Caco-2 (cell line): ENCODE results near the gene TMEM263. TPM values are rescaled to one million over a fixed set of nuclear protein-coding genes. Genes with fewer than 3 reads are reported as not detected.
A peak's percentile ranks its signal among the peaks of the same experiment; 100 is the strongest.

Experiments used
- BruUV-seq: library from RNA; stranded (reverse); fragments of 400-500 nt; replicated peaks from 2 replicates; lab custom pipeline; 2021; lab: Mats Ljungman, UMichigan
- CTCF ChIA-PET: fragments of 300-600 bp; sonication (Branson Sonifier 250); formaldehyde crosslinking; loops from one replicate; lab custom pipeline; 2022; ENCODE audit warnings: antibody characterized with exemption; lab: Charles Lee
- POLR2A ChIA-PET: fragments of 300-600 bp; sonication (Branson Sonifier 250); formaldehyde crosslinking; loops from one replicate; lab custom pipeline; 2022; ENCODE audit warnings: antibody characterized with exemption; lab: Charles Lee
- DNase-seq, 2 experiments: peaks; one replicate each; pipeline versions ENCODE4 v3.0.0 to v3.0.0-alpha.2; 2020 to 2022
- H3K27me3 ChIP-seq: replicated peaks from 2 replicates; pipeline ENCODE4 v1.6.0; 2011; ENCODE audit warnings: low read length; ENCODE audit not compliant: control insufficient read depth, insufficient read depth
- H3K36me3 ChIP-seq: 2 replicates; pipeline ENCODE4 v1.5.1; 2011; ENCODE audit warnings: low read length; ENCODE audit not compliant: control insufficient read depth, insufficient read depth
- H3K4me1 ChIP-seq: fragments of 250-450 bp; sonication (Bioruptor Pico); 2 replicates; pipeline ENCODE4 v1.5.1; 2020; ENCODE audit warnings: mild to moderate bottlenecking
- H3K4me3 ChIP-seq: 2 replicates; pipeline ENCODE4 v1.5.1; 2011; ENCODE audit warnings: low read depth, mild to moderate bottlenecking, control low read depth, low read length
- H3K9me3 ChIP-seq: fragments of 250-450 bp; sonication (Bioruptor Pico); 2 replicates; pipeline ENCODE4 v1.5.1; 2020; ENCODE audit warnings: mild to moderate bottlenecking, moderate library complexity
- H3K27ac Mint-ChIP-seq: one replicate; pipeline ENCODE4 v1.8.0; 2022; ENCODE audit warnings: mixed read lengths; ENCODE audit not compliant: unreplicated experiment
- H3K27me3 Mint-ChIP-seq: one replicate; pipeline ENCODE4 v1.8.0; 2022; ENCODE audit warnings: mixed read lengths; ENCODE audit not compliant: insufficient read depth, unreplicated experiment
- H3K36me3 Mint-ChIP-seq: one replicate; pipeline ENCODE4 v1.8.0; 2022; ENCODE audit warnings: mild to moderate bottlenecking, mixed read lengths; ENCODE audit not compliant: insufficient read depth, unreplicated experiment
- H3K4me1 Mint-ChIP-seq: one replicate; pipeline ENCODE4 v1.8.0; 2022; ENCODE audit warnings: low read depth, mixed read lengths; ENCODE audit not compliant: unreplicated experiment
- H3K4me3 Mint-ChIP-seq: one replicate; pipeline ENCODE4 v1.8.0; 2022; ENCODE audit warnings: mild to moderate bottlenecking, moderate library complexity, mixed read lengths; ENCODE audit not compliant: unreplicated experiment
- H3K9me3 Mint-ChIP-seq: one replicate; pipeline ENCODE4 v1.8.0; 2022; ENCODE audit warnings: mixed read lengths; ENCODE audit not compliant: unreplicated experiment
- intact Hi-C: fragments of 100-400 bp; cut with micrococcal nuclease; formaldehyde crosslinking; loops from one replicate; pipeline ENCODE4 v1.10.0; 2022; ENCODE audit not compliant: unreplicated experiment
- total RNA-seq: library from RNA; stranded (reverse); gene quantifications from 2 replicates; pipeline ENCODE4 v1.2.3, GENCODE V29; 2022
- TF ChIP-seq, protein P1 (sequence below), 2 experiments: fragments of 200-600 bp in 1 of 2; IDR thresholded peaks; 1 replicate in 1 of 2; 2 replicates in 1 of 2; pipeline versions ENCODE4 v1.5.1 to v1.8.0; 2011 to 2022; ENCODE audit warnings: antibody characterized with exemption in 1 of 2, control low read depth in 1 of 2, inconsistent platforms in 1 of 2, low read depth in 1 of 2, low read length in 1 of 2, mild to moderate bottlenecking in 1 of 2, moderate library complexity in 1 of 2; ENCODE audit not compliant: insufficient read depth in 1 of 2, severe bottlenecking in 1 of 2, unreplicated experiment in 1 of 2

The TMEM263 gene
- total RNA-seq, 1 experiment from 2014 or later = 31.6 TPM

DNA sequence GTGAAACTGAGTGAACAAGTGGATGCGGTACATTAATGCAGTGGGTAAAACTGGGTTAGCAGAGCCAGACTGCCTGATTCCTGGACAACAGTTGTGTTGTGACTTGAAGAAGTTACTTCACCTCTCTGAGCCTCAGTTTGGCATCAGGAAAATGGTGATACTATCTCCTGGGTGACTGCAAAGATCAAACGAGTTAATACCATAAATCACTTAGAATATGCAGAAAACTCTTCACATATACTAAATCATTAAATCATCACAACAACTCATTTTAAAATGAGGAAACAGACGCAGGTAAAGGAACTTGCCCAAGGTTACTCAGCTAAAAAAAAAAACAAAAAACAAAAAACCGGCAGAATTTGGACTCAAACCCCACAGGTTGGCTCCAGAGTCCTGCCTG lies 30.4 kb downstream of the TMEM263 start:
- ChIA-PET CTCF (no interaction called here), POLR2A (interaction anchor here (0.6 to 1.5 kb wide), 3 partner anchors 9 to 30 kb away, joined by 3 to 12 read pairs (median 6); partner anchors contain the start of gene TMEM263)
- Histone ChIP-seq H3K27me3 (no peaks in the 10 kb centered on the region), H3K4me3 (peak overlapping the region; percentile 83), H3K4me1 (peaks cover 5% of the 10 kb centered on the region; the same call in 1 of the 2 replicates), H3K9me3 (no peaks in the 10 kb centered on the region), H3K36me3 (no peaks in the 10 kb centered on the region)
- H3K4me1 Mint-ChIP-seq = peaks cover 8% of the 10 kb centered on the region
- TF ChIP-seq, protein P1, sequence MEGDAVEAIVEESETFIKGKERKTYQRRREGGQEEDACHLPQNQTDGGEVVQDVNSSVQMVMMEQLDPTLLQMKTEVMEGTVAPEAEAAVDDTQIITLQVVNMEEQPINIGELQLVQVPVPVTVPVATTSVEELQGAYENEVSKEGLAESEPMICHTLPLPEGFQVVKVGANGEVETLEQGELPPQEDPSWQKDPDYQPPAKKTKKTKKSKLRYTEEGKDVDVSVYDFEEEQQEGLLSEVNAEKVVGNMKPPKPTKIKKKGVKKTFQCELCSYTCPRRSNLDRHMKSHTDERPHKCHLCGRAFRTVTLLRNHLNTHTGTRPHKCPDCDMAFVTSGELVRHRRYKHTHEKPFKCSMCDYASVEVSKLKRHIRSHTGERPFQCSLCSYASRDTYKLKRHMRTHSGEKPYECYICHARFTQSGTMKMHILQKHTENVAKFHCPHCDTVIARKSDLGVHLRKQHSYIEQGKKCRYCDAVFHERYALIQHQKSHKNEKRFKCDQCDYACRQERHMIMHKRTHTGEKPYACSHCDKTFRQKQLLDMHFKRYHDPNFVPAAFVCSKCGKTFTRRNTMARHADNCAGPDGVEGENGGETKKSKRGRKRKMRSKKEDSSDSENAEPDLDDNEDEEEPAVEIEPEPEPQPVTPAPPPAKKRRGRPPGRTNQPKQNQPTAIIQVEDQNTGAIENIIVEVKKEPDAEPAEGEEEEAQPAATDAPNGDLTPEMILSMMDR (IDR thresholded peaks at IDR 0.05; ENCODE audit: insufficient read depth in 1 of 2, low read depth in 1 of 2, low read length in 1 of 2, severe bottlenecking in 1 of 2, unreplicated experiment in 1 of 2) = no peak
- H3K27ac Mint-ChIP-seq = no peak overlapping the region
- peaks cover 21% of the 10 kb centered on the region for H3K36me3 Mint-ChIP-seq
- H3K4me3 Mint-ChIP-seq = peak overlapping the region; percentile 92
- intact Hi-C loops = no loop called here
- no TSS peak for BruUV-seq
- no peaks in the 10 kb centered on the region for H3K9me3 Mint-ChIP-seq
- no peaks in the 10 kb centered on the region for H3K27me3 Mint-ChIP-seq
- no peak for DNase-seq

DNA sequence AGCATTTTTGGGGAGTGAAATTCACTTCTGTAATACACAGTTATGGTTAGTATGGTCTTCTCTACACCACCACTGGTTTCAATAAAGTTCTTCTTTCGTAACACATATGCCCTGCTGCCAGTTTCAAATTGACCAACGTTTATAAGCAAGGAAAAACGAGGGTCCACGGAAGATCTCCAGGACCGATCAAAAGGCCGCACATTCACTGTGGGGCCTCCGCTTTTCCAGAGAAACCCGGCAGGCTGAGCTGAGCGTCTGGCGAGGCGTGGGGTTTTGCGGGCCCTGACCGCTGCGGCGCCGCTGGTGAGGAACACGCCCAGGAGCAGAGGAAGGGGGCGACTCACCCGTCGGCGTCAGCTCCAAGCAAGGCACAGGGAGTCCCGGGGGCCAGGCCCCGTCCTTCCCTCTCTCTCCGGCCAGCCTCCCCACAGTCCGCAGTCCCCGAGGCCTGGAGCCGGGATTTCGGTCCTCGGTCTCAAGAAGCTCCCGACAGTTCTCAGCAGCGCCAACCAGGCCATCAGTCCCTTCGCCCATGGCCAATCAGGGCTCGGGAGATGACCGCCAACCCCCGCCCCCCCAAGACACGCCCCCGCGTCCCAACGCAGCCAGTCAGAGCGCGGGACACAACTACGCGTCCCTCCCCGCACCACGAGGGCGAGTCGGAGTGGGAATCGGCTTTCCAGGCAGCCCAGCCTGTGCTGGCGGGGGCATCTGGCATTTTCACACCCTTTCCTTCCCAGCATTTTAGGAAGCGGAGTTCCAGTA lies 31.1 kb downstream of the TMEM263 start, which contains the start of gene MTERF2:
Gene MTERF2, minus strand, starts transcription at position 522 of the 765 bp plus-strand sequence. CDS start 8,432 bp downstream, outside the sequence.
- TF ChIP-seq, protein P1 (IDR thresholded peaks at IDR 0.05; ENCODE audit: insufficient read depth in 1 of 2, low read depth in 1 of 2, low read length in 1 of 2, severe bottlenecking in 1 of 2, unreplicated experiment in 1 of 2) = no peak
- peak within 1 kb of the TSS; percentile 83 for H3K4me3 ChIP-seq
- Mint-ChIP-seq H3K27me3 (no peaks in the 10 kb centered on the region), H3K4me3 (peak within 1 kb of the TSS; percentile 92), H3K4me1 (peaks cover 8% of the 10 kb centered on the region), H3K36me3 (peaks cover 21% of the 10 kb centered on the region), H3K9me3 (no peaks in the 10 kb centered on the region), H3K27ac (peak within 1 kb of the TSS; percentile 87)
- intact Hi-C loops = no loop called here
- no peaks in the 10 kb centered on the region for H3K27me3 ChIP-seq
- CTCF ChIA-PET = interaction anchor here (0.9 to 1.5 kb wide), 2 partner anchors 27 to 32 kb away, joined by 3 to 5 read pairs; no protein-coding TSS in a partner anchor
- H3K4me1 ChIP-seq = peaks cover 5% of the 10 kb centered on the region; the same call in 1 of the 2 replicates
- POLR2A ChIA-PET = interaction anchor here (0.6 to 1.5 kb wide), 5 partner anchors 10 to 107 kb away, joined by 3 to 12 read pairs (median 3); partner anchors contain the start of genes CRY1 and TMEM263
- H3K36me3 ChIP-seq = no peaks in the 10 kb centered on the region
- DNase-seq = peak; percentile 92 to 94
- no peaks in the 10 kb centered on the region for H3K9me3 ChIP-seq
- BruUV-seq = TSS peak; percentile 62

DNA sequence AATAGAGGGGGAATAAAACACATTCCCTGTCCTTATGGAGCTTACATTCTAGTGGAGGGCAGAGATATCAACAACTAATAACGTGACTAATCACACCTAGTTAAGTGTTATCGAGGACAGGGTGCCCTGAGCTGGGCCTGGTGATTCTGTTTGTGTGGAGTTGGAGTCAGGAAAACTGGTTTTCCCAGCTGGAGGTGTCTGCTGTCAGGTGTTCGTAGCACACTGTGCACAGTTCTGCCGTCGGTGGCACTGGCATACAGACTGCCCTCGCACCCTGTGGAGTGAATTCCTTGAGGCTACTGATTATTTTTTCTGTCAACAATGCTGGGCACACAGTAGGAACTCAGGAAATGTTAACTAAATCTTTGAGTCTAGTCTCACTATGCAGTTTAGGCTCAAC lies 32.1 kb downstream of the TMEM263 start:
- peak in 1 of 2 experiments; percentile 16 for DNase-seq
- POLR2A ChIA-PET = interaction anchor here (1.5 kb wide), 1 partner anchor 32 kb away, joined by 12 read pairs; the partner anchor contains the start of gene TMEM263
- peak overlapping the region; percentile 87 for H3K27ac Mint-ChIP-seq
- no TSS peak for BruUV-seq
- H3K36me3 Mint-ChIP-seq = peaks cover 21% of the 10 kb centered on the region
- CTCF ChIA-PET = interaction anchor here (1.5 kb wide), 1 partner anchor 26 kb away, joined by 5 read pairs; no protein-coding TSS in a partner anchor
- no peaks in the 10 kb centered on the region for H3K27me3 ChIP-seq
- peaks cover 8% of the 10 kb centered on the region for H3K4me1 Mint-ChIP-seq
- H3K27me3 Mint-ChIP-seq = no peaks in the 10 kb centered on the region
- peaks cover 5% of the 10 kb centered on the region; the same call in 1 of the 2 replicates for H3K4me1 ChIP-seq
- no peaks in the 10 kb centered on the region for H3K36me3 ChIP-seq
- intact Hi-C loops = no loop called here
- peak overlapping the region; percentile 92 for H3K4me3 Mint-ChIP-seq
- H3K9me3 ChIP-seq = no peaks in the 10 kb centered on the region
- TF ChIP-seq, protein P1 (IDR thresholded peaks at IDR 0.05; ENCODE audit: insufficient read depth in 1 of 2, low read depth in 1 of 2, low read length in 1 of 2, severe bottlenecking in 1 of 2, unreplicated experiment in 1 of 2) = no peak
- no peaks in the 10 kb centered on the region for H3K9me3 Mint-ChIP-seq
- H3K4me3 ChIP-seq = no peak overlapping the region; the same call in 1 of the 2 replicates
